Colonic mucosa (tissue), 4 donors: Measurements from ENCODE around the gene ARHGEF10L. TPM values are rescaled to one million over a fixed set of nuclear protein-coding genes. Genes with fewer than 3 reads are reported as not detected.

Source experiments
- DNase-seq: peaks from one replicate; pipeline ENCODE4 v3.0.0-alpha.2; 2020
- H3K27ac ChIP-seq: fragments of 200-600 bp; one replicate; pipeline ENCODE4 v1.8.0; 2021
- H3K27me3 ChIP-seq: fragments of 200-600 bp; one replicate; pipeline ENCODE4 v1.8.0; 2021
- H3K36me3 ChIP-seq: fragments of 200-600 bp; one replicate; pipeline ENCODE4 v1.8.0; 2021
- H3K4me1 ChIP-seq: fragments of 200-600 bp; one replicate; pipeline ENCODE4 v1.8.0; 2021; ENCODE audit warnings: mild to moderate bottlenecking
- H3K4me3 ChIP-seq: fragments of 200-600 bp; one replicate; pipeline ENCODE4 v1.8.0; 2021
- H3K9ac ChIP-seq, 2 donors: one replicate each; pipeline ENCODE4 v1.7.0; 2013; ENCODE audit warnings: control low read depth in 2 of 2, low read depth in 2 of 2, low read length in 2 of 2
- H3K9me3 ChIP-seq: fragments of 200-600 bp; one replicate; pipeline ENCODE4 v1.8.0; 2021
- intact Hi-C: fragments of 100-400 bp; cut with DNase I; formaldehyde crosslinking; loops from one replicate; pipeline ENCODE4 v1.14.1; 2022
- total RNA-seq, 2 donors: library from RNA; stranded (reverse); fragmentation: NEBNext Ultra II Directional in 1 of 2; extraction: Animal tissue kit (Norgen Biotek cat#: 25700) in 1 of 2; gene quantifications; one replicate each; pipeline ENCODE4 v1.2.1, GENCODE V29; 2021
- TF ChIP-seq, protein P1 (sequence below): fragments of 200-600 bp; IDR thresholded peaks from one replicate; pipeline ENCODE4 v1.8.0; 2022; ENCODE audit warnings: antibody characterized with exemption, mild to moderate bottlenecking
- donor health status: healthy.
- donor health status: DM: no; HTN: no; CAD: no.
- donor health status: DM: no; HTN: no; CAD: no.

ARHGEF10L gene
- total RNA-seq, 2 donors from 2014 or later: 77.5 to 133 TPM

DNA sequence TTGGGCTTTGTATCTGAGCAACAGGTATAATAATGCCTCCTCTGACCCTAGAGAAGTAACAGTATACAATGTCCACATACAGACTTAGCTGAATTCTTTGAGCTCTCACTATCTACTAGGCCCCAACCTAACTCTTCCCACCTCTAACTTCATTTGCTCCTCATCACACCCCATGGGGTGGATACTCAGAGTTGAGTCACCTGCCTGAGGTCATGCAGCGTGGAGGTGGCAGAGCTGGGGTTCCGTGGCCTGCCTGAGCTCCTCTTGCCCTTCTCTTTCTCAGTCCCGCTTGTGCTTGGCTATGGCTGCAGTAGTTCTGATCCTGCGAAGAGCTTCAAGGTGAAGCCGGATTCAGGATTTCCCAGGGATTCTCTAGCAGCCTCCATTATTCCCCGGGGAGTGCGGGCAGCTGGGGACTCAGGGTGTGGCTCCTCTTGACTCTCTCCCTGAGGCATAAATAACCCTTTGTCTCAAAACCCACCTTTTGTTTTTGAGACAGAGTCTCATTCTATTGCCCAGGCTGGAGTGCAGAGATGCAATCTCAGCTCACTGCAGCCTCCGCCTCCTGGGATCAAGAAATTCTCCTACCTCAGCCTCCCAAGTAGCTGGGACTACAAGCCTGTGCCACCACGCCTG lies 185.7 kb downstream of the ARHGEF10L start:
- TF ChIP-seq, protein P1, sequence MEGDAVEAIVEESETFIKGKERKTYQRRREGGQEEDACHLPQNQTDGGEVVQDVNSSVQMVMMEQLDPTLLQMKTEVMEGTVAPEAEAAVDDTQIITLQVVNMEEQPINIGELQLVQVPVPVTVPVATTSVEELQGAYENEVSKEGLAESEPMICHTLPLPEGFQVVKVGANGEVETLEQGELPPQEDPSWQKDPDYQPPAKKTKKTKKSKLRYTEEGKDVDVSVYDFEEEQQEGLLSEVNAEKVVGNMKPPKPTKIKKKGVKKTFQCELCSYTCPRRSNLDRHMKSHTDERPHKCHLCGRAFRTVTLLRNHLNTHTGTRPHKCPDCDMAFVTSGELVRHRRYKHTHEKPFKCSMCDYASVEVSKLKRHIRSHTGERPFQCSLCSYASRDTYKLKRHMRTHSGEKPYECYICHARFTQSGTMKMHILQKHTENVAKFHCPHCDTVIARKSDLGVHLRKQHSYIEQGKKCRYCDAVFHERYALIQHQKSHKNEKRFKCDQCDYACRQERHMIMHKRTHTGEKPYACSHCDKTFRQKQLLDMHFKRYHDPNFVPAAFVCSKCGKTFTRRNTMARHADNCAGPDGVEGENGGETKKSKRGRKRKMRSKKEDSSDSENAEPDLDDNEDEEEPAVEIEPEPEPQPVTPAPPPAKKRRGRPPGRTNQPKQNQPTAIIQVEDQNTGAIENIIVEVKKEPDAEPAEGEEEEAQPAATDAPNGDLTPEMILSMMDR: no peak
- intact Hi-C loops: no loop called here
- Histone ChIP-seq H3K9ac (no peak overlapping the region), H3K27me3 (no peaks in the 10 kb centered on the region), H3K4me3 (no peak overlapping the region), H3K36me3 (no peaks in the 10 kb centered on the region), H3K4me1 (no peaks in the 10 kb centered on the region), H3K27ac (no peak overlapping the region), H3K9me3 (no peaks in the 10 kb centered on the region)
- DNase-seq: no peak

DNA sequence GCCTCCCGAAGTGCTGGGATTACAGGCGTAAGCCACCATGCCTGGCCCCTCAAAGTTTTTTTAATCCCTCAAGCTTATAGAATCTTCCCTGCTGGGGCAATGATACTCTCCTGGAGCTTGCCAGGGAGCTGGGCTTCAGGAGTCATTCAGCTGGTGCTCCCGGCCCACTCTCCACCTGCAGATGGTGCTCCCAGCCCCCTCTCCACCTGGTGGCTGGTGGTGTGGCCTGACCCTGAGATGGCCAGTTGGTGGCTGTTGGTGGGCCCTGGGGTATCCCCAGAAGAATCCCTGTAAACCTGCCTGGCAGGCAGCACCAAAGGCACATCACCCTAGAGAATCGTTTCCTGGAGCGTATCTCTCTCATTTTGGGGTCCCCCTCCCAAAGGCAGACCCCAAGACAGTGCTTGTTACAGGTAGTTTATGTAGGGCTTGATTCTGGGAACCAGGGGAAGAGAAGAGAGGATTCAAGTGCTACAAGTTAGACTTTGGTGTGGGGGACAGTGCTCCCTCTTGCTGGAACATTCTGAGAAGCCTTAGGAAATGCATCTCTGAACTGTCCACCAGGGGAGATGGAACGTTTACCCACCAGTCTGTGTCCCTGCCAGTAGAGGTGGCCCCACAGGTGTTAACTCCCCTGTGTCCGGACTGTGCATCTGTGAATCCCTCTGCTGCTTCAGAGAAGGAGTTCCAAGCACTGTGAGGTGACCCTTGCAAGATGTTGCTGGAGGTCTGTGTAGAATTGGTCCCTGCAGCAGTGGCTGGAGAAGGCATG lies 186.5 kb downstream of the ARHGEF10L start:
- Histone ChIP-seq H3K9me3 (no peaks in the 10 kb centered on the region), H3K4me1 (no peaks in the 10 kb centered on the region), H3K9ac (no peak overlapping the region), H3K27ac (no peak overlapping the region), H3K36me3 (no peaks in the 10 kb centered on the region), H3K27me3 (no peaks in the 10 kb centered on the region), H3K4me3 (no peak overlapping the region)
- TF ChIP-seq, protein P1: no peak
- intact Hi-C loops: no loop called here
- no peak for DNase-seq

GRCh38 chr1:17728123-17728712 lies 188.7 kb downstream of the ARHGEF10L start:
- no peaks in the 10 kb centered on the region for H3K4me1 ChIP-seq
- no peaks in the 10 kb centered on the region for H3K27me3 ChIP-seq
- intact Hi-C loops: no loop called here
- no peaks in the 10 kb centered on the region for H3K36me3 ChIP-seq
- no peak overlapping the region for H3K4me3 ChIP-seq
- TF ChIP-seq, protein P1: no peak
- DNase-seq: no peak
- H3K9me3 ChIP-seq: no peaks in the 10 kb centered on the region
- no peak overlapping the region for H3K27ac ChIP-seq
- H3K9ac ChIP-seq: no peak overlapping the region

- TF ChIP-seq, protein P1: no peak
- Histone ChIP-seq H3K4me3 (no peak overlapping the region), H3K36me3 (no peaks in the 10 kb centered on the region), H3K27ac (no peak overlapping the region), H3K4me1 (no peaks in the 10 kb centered on the region), H3K9ac (no peak overlapping the region), H3K27me3 (no peaks in the 10 kb centered on the region), H3K9me3 (no peaks in the 10 kb centered on the region)
- intact Hi-C loops: no loop called here
- DNase-seq: no peak
Observed at GRCh38 chr1:17729248-17729647, 189.8 kb downstream of the ARHGEF10L start.

- Histone ChIP-seq H3K9ac (no peak overlapping the region), H3K4me3 (no peak overlapping the region), H3K27ac (no peak overlapping the region), H3K9me3 (no peaks in the 10 kb centered on the region), H3K4me1 (no peaks in the 10 kb centered on the region), H3K36me3 (no peaks in the 10 kb centered on the region), H3K27me3 (no peaks in the 10 kb centered on the region)
- no peak for DNase-seq
- TF ChIP-seq, protein P1: no peak
- intact Hi-C loops: no loop called here
Observed at GRCh38 chr1:17729909-17730308, 190.4 kb downstream of the ARHGEF10L start.
